ENCODE data around the gene MAP2.

Gene MAP2

DNA sequence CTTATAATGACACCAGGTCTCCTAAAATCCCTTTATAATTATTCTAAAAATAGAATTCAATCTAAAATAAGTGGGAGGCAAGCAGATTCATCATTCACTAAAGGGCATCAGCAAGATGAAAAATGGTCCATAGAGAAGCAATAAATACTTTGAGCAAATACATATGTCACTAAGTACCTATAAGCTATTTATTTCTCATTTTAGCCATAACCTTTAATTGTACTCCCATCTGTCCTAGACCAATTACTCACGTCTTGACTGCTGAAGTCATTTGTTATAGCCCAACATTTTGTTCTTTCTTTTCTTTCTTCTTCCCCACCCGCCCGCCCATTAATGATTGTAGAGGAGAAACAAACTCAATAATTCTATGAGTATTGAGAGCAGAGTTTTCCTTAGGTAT is 105.7 kb downstream of the MAP2 start:
- DNase-seq (ENCODE audit: low read depth): no peak

DNA sequence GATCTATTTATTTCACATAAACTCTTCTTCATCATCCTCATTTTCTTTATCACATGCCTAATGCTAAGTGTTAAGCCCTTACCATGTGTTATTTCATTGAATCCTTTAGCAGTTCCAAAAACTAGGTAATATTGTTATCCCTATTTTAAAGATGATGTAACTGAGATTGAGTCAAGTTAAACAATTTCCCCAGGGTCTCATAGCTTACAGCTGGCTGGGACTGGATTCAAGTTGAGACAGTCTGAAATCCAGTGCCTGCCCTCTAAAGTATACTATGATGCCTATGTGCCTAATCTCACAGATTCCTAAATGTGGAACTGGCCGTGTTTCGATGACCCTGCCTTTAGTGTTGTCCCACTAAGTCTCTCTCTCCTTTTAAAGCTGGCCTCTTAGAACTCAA is 108.5 kb downstream of the MAP2 start:
- DNase-seq (ENCODE audit: low read depth): no peak

DNA sequence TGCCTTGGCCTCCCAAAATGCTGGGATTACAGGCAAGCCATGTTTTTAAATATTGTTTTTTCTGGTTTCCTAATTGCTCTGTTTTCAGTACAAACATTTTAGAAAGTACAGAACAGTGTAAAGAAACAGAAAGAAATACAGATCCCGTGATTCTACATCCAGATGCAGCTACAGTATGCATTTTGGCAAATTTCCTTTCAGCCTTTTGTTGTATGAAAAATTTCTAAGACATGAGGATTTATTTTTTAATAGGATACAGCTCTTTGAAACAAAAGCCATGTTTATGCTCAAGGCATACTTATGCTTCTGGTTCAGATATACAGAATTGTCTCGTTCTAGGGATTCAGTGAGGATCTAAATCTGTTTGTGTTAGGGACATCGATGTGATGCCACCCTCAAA is 109.5 kb downstream of the MAP2 start:
- DNase-seq (ENCODE audit: low read depth): peak; percentile 6

DNA sequence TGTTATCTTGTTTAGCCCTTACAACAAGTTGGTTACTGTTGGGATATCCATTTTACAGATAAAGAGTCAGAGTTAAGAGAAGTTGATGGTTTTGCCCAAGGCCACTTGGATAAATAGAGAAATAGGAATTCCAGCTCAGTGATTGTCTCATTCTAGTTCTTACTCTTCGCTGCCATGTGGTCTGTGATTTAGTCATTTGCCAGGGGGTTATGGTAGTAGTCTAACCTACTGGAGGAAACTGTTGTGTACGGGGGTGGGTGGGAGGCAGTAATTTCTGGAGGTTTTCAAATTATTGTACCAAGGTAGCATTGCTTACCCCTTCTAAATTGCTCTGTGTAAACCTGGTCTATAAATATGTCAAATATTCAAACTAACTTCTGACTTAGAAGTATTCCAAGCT is 110.4 kb downstream of the MAP2 start:
- DNase-seq (ENCODE audit: low read depth): no peak

DNA sequence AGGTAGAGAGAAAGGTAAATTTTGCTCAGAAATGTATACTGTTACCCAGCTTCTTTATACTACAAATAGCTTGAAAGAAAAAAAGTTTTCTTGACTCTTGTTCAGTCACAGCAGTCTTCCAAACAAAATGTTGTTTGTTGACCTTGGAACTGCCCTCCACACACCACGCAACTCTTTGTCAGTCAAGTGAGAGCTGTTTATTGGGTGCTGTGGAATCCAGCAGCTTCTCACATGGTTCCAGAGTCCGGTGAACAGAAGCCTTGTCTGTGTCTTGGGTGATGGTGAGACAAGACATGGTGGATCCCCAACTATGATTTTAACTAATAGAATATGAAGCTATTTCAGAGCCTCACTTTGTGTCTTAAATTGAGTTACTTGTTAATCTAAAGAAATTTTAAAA is 112.5 kb downstream of the MAP2 start:
- no peak for DNase-seq (ENCODE audit: low read depth)

DNA sequence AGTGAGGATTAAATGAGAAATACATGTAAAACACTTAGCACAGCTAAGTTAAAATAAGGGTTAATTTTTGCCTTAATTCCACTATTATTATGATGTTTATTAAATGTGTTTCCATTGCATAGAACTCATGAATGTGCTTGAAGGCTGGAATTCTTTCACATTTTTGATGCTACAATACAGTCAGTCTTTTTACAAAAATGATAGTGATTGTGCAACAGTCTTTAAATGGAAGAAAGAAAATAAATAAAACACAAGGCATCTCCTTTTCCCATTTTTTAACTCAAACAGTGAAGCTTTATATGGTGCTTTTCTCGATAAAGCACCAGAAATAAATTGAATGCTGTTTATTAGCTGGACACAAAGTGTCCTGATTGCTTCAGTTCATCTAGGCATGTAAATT is 123.9 kb downstream of the MAP2 start:
- DNase-seq (ENCODE audit: low read depth): no peak

DNA sequence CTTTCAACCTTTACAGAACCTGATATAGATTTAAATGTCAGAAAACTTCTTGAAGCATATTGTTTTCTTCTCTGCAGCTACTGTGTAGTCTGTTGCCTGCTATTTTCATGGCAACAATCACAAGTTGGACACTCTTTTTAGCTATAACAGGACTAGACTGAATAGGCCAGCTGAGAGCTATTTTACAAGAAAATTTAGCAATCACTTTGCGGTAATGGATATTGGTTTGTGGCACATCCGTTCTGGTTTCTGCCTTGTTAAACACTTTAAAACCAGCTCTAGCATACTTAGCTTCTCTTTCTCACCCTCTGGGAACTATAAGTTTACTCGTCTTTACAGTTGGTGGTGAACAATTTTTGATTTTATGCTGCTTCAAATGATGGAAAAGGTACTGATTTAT is 125.7 kb downstream of the MAP2 start:
- no peak for DNase-seq (ENCODE audit: low read depth)

DNA sequence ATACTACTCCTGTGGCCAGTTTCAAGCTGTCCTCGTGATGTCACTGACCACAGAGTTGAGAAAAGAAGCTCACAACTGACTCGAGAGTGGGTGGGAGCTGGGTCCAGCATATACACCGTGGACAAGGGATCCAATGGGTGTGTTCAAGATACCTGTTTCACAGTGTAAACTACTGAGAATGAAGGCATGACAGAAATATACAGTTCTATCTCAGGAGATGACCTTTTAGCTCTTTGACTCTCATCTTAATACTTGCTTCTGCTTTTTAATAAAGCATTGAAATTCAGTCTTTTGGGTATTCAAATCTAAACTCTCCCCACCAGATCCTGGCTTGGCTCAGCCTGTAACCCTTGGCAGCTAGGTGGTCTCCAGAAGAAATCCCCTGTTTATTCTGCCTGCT is 130.1 kb downstream of the MAP2 start:
- no peak for DNase-seq (ENCODE audit: low read depth)

DNA sequence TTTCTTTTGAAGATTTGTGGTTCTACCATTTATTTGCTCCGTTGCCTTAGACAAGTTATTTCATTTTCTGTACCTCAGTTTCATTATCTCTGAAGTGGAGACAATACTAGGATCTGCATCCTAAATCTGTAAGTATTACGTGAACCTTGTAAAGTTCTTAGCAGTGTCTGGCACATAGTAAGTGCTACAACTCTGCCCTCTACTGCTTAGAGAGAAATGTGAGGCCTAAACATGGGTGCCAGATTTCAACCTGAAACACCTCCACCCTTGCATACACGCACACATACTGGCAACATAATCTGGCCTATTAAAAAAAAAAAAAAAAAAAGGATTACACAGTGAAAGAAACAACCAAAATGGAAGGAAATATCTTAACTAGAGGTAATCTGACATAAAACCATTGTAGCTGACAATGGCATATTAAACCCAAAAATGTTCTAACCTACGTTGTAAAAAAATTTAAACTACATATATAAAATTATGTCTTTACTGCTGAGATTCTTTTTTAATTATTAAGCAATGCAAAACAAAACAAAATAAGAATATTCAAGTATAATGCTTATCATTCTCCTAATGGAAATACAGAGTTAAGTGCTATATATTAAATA is 132.6 kb downstream of the MAP2 start:
- DNase-seq (ENCODE audit: low read depth): peak; percentile 45

DNA sequence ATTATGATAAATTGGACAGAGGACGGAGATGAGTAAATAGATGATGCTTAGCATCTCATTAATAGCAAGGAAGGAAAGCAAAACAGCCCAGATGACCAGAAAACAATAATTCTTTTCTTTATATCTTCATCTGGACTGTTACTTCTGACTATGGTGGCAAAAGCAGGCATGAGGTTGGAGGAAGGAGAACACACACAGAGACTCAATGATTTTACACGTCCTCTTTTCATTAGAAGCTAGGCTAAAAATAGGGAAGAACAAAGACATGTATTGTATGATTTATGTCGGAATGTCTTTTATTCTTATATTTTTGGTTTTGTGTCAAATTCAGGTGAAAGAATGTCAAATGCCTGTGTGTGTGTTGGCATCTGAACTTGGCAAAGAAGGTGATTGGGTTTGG is 137.1 kb downstream of the MAP2 start:
- DNase-seq (ENCODE audit: low read depth): no peak

DNA sequence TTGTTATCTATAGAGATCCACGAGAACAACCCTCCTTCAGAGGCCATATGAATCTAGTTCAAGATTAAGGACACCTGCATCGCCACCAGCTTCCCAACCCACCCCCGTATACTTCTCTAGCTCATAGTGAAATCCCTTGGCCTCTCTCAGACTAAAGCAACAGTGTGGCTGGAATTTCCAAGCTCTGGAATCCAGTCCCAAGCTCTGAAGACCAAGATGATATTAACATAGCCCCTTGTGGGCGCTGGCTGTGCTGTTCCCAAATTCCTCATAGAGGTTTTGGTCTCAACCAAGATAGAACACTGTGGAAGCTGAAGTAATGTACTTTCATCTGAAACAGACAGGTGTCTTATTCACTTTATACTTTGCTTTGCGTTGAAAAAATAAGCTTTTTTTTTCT is 139.6 kb downstream of the MAP2 start:
- DNase-seq (ENCODE audit: low read depth): no peak

DNA sequence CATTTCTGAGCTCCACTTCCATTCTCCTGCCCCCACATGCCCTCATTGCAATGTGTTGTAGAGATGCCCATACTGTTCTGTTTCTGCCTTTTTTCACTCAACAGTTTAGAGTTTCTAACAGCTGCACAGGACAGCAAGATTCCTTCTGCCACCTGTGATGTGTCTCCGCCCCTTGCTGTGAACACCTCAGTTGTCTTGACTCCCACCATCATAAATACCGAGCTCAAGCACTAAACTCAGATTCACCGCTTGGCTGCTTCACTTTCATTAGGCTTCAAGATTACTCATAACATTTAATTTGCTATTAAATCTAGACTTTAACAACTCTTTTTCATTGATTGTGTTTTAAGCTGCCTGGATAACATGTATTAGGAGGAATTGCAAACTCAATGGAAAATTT is 141.0 kb downstream of the MAP2 start:
- no peak for DNase-seq (ENCODE audit: low read depth)

DNA sequence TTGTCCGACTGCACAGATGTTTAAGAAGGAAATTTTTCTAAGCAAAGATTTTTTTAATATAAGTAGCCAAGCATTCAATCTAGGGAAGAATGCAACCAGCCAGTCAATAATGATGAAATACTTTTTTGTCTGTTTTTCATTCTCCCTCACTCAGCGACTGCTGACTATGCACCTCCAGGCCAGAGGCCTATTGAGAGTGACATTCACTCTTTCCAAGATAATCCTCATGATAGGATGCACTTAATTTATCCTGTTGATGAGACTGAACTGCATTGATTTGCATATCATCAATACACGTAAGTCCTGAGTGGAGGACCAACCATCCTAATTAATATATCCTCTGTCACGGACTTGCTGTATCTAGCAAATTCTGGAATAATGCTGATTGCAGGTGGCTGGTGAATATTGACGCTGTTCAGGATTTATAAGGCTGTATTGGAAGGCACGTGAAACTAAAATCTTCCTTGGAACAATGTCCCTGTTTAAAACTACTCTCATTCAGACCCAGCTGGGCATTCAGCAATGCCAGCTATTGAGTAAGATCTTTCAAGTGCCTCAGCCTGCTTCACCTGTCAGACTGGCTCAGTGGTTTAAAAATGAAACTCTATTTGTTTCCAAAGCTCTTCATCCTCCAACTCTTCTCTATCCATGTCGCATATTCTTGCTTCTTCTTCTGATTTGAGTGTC is 142.2 kb downstream of the MAP2 start:
- no peak for DNase-seq (ENCODE audit: low read depth)

DNA sequence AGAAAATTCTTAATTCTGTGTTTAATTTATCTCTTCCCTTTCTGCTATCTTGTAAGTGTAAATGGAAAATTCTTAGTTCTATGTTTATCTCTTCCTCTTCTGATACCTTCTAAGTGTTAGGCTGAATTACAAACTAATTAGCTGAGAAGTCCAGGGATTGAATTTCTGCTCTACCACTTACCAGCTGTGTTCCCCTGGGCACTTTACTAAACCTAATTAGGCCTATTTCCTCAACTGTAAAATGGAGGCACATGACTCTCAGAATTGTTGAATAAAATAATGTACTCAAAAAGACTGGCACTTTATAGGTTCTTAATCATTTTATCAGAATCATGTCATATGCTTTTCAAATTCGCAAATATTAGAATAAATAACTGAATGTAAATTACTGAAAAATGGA is 146.3 kb downstream of the MAP2 start:
- no peak for DNase-seq (ENCODE audit: low read depth)

DNA sequence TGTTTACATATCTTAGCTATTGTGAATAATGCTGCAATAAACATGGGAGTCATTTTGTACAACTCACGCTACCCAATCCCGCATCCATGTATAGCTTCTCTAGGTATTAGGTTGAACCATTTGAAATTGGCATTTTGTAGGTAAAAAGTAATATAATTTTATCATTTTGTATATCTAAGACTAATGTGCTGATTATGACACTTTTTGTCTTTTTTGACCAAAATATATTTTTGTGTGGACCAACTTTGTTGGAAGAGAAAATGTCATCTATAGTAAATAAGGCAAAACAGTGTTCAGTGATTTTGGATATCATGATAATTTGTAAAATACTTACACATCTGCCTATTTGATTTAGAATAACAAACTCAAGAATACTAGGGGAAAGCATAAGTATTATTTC is 150.7 kb downstream of the MAP2 start:
- no peak for DNase-seq (ENCODE audit: low read depth)

DNA sequence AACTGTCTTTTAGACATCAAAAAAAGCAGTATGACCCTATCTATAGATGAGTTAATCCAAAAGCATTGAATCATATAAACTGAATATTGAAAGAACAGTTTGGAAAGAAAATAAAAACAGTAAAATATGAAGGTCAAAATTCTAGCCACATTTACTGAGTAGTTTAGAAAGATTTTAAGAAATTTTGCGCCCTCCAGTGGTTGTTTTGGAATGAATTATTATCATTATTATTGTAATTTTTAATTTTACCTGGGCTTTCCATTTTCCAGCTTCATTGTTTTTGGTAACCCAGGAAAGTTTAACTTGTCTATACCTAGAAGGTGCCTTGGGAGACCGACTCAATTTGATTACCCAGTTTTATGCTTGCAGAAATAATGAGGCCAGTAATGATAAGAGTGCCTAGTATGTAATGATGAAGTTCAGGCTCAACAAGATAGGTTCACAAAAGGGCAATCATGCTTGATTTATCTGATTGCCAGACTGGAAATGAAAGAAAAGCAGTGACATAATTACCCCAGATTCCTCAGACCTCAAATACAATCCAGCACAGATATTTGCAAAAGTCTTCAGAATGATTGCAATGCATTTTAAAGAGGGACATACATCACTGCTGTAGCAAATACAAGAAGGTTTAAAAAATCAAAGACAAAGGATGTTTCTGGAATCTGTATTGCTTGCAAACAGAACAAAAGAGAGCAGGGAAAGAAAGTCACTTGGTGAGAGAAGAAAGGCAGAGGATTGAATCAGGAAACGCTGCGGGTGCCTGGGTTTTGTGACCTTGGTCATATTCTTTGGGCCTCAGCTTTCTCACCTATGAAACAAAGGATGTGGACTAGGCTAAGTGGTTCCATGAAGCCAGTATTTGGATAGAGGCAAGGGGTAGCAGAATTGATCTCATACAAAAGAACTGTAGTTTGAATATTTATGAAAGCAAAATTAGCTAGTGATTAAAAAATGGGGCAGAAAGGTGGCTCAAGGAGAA is 153.8 kb downstream of the MAP2 start:
- no peak for DNase-seq (ENCODE audit: low read depth)

DNA sequence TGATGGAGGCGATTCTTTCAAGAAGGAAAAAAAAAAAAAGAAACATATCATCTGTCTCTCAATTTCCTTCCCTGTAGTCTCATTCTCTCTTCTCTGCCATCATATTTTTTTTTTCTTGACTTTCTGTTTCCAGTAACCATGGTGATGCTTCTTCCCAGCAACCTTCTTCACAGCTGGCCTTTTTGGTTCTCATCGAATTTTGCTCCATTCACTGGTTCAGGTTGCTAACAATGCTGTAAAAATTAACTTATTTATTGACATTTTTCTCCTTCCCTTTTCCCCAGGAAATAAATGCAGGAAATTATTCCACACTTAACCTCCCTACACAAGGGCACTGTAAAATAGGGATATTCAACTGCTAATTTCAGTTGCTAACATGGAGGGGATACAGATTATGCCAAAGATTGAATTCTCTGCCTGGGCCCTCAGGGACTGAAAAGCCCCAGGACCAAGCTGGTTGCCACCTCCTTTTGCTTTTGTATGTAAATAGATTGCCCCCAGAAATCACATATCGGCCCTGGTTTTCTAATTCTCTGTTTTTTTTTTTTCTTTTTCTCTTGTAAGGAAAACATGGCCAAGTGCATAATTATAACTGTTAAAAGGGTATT is 154.7 kb downstream of the MAP2 start:
- DNase-seq (ENCODE audit: low read depth): no peak

DNA sequence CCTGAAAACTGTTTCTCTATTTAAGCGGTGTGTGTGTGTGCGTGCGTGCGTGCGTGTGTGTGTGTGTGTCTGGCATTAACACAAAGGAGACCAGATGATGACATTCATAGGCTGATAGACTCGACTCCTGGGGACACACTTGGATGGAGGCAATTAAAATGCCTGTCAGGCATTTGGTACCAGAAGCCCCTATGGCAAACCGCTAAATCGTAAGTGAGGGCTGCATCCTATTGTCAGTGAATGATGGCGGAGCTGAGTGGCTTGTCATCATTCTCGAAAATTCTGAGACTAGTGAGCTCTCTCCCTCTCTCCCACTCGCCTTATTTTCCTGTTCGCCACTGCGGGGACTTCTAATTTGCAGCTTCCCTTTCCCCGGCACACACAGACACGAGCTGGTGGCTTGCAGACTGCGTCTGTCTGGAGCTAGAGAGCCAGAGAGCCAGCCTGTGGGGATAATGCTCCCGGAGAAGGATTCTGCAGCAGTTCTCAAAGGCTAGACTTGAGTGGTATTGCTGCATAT is 155.4 kb downstream of the MAP2 start:
- no peak for DNase-seq (ENCODE audit: low read depth)

DNA sequence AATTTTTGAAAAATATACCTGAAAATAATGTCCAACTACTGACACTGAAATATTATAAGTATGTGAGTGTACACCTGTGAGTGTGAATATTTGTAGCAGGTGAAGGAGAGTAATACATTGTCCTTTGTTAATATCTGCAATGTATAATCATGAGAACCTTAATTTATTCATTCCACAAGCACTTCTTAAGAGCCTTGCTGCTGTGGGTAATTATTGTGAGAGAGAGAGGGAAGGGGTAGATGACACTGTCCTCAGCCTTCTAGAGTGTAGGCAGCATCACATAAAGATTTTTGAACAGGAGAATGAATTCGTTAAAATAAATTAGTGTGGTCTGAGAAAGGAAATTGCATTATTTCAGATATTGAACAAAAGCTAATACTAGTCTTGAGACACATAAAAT is 157.2 kb downstream of the MAP2 start:
- no peak for DNase-seq (ENCODE audit: low read depth)

DNA sequence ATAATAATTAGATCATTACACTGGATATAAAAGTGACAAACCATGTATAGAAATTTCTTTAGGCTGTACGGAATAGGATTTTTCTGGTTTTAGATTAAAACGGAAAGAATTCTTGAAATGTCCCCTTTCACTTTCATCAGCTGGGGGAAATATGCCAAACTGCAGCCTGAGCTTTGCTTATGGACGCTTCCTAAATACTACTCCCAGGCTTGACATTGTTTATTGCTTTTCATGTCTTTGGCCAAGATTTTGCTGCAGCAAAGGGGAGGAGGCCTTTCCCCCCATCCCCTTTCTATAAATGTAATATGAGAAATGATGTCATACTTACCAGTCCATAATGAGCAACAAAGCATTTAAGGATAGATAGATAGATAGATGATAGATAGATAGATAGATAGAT is 158.4 kb downstream of the MAP2 start:
- no peak for DNase-seq (ENCODE audit: low read depth)

DNA sequence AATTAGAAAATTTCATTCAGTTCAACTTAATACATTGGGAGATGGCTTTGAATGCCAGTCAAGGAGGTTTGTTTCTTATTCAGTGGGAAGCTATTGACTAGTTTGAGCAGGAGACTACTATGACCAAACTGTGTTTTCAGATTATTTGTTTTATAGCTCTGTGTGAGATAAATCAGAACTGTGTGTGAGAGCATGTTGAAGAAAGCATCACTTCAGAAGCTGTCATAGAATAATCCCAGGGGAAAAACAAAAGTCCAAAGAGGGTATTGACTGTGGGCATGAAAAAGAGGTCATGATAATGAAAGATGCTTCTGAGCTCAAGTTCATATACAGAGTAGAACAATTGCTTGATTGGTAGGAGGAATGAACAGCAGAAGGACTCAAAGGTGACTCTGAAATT is 160.6 kb downstream of the MAP2 start:
- DNase-seq (ENCODE audit: low read depth): no peak

DNA sequence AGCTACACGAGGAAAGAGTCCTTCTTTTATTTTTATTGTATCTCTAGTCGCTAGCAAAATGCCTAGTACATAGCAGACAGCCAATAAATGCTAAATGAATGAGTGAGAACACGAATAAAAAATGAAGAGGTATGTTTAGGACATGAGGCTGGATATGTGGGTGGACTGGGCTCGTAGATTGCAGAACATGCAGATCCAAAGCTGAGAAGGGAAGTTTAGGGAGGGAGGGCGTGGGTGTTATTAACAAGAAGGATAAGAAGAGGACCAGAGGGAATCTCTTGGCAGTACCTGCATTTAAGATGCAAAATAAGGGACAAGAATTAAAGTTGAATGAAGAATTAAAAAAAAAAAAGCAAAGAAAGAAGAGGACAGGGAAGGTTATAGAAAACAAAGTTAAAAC is 161.1 kb downstream of the MAP2 start:
- DNase-seq (ENCODE audit: low read depth): no peak

DNA sequence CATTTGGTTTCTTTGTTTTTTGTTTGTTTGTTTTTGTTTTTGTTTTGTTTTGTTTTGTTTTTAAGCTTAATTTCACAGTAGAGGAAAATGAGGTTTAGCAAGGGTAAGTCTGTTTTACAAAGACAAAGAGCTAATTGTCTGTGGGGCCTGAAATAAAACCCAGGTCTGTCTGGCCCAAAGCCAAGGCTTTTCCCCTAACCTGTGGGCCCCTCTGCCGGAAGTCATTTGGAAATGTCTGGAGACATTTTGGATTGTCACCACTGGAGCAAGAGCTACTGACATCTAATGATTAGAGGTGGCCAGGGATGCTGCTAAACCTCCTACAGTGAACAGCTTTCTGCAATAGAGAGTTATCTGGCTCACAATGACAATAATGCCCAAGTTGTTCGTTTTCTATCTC is 167.2 kb downstream of the MAP2 start:
- no peak for DNase-seq (ENCODE audit: low read depth)
